Measurements from ENCODE around the gene PSMA1.

DNA sequence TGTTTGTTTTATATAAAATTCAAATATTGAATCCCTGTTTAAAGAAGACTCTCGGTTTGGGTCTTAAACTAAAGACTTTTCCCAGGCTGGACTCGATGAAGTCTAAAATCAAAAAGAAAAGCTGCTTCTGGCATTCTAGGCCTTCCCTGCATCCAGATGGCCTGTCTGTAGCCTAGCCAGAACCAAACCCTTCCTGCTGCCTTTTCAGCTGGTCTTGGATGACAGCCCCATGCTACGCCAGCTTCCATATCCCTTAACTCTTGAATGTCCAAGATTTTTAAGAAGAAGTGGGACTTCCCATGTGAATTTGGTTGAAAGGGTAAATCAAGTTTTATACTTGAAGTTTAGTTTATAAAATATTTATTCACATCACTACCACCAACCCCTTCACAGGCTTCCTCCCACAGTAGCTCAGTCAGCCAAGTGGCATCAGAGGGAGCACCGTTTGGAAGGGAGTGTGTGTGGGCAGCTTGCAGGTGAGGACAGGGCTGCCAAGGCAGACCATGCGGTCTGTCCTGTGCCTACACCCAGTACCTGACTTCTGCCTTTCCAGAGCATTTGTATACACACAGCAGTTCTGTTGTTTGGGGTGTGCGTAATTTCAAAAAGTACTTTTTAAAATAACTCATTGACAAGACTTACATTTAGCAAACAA lies 18.2 kb upstream of the PSMA1 start:
- TF ChIP-seq, protein P1, sequence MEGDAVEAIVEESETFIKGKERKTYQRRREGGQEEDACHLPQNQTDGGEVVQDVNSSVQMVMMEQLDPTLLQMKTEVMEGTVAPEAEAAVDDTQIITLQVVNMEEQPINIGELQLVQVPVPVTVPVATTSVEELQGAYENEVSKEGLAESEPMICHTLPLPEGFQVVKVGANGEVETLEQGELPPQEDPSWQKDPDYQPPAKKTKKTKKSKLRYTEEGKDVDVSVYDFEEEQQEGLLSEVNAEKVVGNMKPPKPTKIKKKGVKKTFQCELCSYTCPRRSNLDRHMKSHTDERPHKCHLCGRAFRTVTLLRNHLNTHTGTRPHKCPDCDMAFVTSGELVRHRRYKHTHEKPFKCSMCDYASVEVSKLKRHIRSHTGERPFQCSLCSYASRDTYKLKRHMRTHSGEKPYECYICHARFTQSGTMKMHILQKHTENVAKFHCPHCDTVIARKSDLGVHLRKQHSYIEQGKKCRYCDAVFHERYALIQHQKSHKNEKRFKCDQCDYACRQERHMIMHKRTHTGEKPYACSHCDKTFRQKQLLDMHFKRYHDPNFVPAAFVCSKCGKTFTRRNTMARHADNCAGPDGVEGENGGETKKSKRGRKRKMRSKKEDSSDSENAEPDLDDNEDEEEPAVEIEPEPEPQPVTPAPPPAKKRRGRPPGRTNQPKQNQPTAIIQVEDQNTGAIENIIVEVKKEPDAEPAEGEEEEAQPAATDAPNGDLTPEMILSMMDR (conservative IDR thresholded peaks at IDR 0.05), result no peak
- TF ChIP-seq ZFX (IDR thresholded peaks at IDR 0.05), result no peak

Data from C4-2B (cell line).